Thyroid gland (tissue), 4 donors: ENCODE results near the gene STARD6. TPM values are rescaled to one million over a fixed set of nuclear protein-coding genes. Genes with fewer than 3 reads are reported as not detected.

ENCODE experiments used
- DNase-seq, 2 donors: peaks; one replicate each; pipeline ENCODE4 v3.0.0-alpha.2; 2019
- H3K27ac ChIP-seq, 3 donors: fragments of 200-600 bp; sonication (generic); 1 replicate in 2 of 3; 2 replicates in 1 of 3; pipeline ENCODE4 v1.5.1; 2016 to 2019; ENCODE audit warnings: mild to moderate bottlenecking in 1 of 3, moderate library complexity in 1 of 3
- H3K27me3 ChIP-seq: fragments of 200-600 bp; sonication (generic); one replicate; pipeline ENCODE4 v1.5.1; 2019
- H3K36me3 ChIP-seq, 2 donors: fragments of 200-600 bp; sonication (generic); one replicate each; pipeline ENCODE4 v1.5.1; 2016 to 2019
- H3K4me1 ChIP-seq, 2 donors: fragments of 200-600 bp; sonication (generic); one replicate each; pipeline ENCODE4 v1.5.1; 2017 to 2019
- H3K4me3 ChIP-seq, 3 donors: fragments of 200-600 bp; sonication (generic); replicated peaks in 1 of 3; 1 replicate in 2 of 3; 2 replicates in 1 of 3; pipeline ENCODE4 v1.5.1; 2016; ENCODE audit warnings: mild to moderate bottlenecking in 1 of 3
- H3K9me3 ChIP-seq: fragments of 200-600 bp; sonication (generic); one replicate; pipeline ENCODE4 v1.5.1; 2017
- CTCF ChIP-seq, 6 experiments: fragments of 200-600 bp in 3 of 6; fragments of 450-650 bp in 3 of 6; sonication (generic) in 3 of 6; IDR thresholded peaks; one replicate each; pipeline ENCODE4 v1.5.1; 2016 to 2019; ENCODE audit warnings: antibody characterized with exemption in 6 of 6, mild to moderate bottlenecking in 2 of 6, inconsistent platforms in 1 of 6, moderate library complexity in 1 of 6
- POLR2A ChIP-seq, 2 donors: fragments of 450-650 bp; IDR thresholded peaks; one replicate each; pipeline ENCODE4 v1.6.1; 2017; ENCODE audit warnings: antibody characterized with exemption in 2 of 2, mild to moderate bottlenecking in 2 of 2, moderate library complexity in 1 of 2
- WGBS, 2 donors: methylation state at CpG; one replicate each; pipeline ENCODE4 v1.1.5; 2017; 5-methylcytosine and 5-hydroxymethylcytosine counted together
- intact Hi-C: fragments of 100-400 bp; cut with DNase I; formaldehyde crosslinking; loops from one replicate; pipeline ENCODE4 v1.15.1; 2023
- total RNA-seq, 4 donors: library from RNA; depleted of rRNA; stranded (reverse); fragments of >200 nt; gene quantifications; one replicate each; pipeline ENCODE4 v1.2.3, GENCODE V29; 2016

STARD6 gene
- total RNA-seq, 4 donors from 2014 or later, result not detected

DNA sequence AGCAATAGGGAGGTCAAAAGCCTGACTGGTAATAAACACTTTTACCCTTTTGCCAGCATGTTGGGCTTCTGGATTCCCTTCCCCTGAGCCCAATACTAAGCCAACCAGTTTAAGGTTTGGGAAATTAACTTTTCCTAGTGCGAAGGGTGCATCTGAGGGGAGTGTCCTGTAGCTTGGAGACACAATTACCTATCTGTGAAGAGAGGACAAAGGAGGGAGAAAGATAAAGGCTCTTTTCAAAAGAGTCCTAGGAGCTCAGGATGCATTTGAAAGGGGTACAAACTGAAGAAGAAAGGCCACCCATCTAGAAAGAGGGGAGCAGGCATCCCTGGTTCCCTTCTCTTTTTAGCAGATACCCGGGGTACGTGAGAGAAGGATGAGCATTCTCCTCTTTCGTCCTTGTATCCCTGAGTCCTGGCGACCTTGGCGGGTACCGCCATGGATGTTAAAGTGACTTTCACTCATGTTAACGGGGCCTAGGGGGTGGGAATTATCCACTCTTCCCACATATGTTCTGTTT lies 25.1 kb upstream of the STARD6 start:
- intact Hi-C loops, result no loop called here
- WGBS, 2 donors, result 81 to 89% methylated on average over 8 of the region's 8 CpGs

DNA sequence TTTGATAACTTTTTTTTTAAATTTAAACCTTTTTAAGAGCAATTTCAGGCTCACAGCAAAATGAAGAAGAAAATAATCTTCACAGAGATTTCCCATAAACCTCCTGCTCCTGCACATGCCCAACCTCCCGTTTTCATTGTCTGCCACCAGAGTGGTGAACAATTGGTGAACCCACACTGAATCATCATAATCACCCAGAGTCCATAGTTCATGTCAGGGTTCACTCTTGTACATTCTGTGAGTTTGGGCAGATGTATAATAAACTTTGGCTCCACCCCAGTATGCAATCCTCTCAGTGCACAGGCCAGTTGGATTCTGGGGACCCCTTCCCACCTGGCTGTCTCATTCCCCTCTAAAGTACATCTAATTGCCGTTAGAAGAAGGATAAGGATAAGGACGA lies 24.4 kb upstream of the STARD6 start:
- TF ChIP-seq CTCF (IDR thresholded peaks at IDR 0.05) (no peak), POLR2A (IDR thresholded peaks at IDR 0.05) (no peak)
- H3K36me3 ChIP-seq, result no peaks in the 10 kb centered on the region
- no peaks in the 10 kb centered on the region for H3K9me3 ChIP-seq
- DNase-seq, result no peak
- H3K4me1 ChIP-seq, result no peaks in the 10 kb centered on the region
- H3K27me3 ChIP-seq, result no peaks in the 10 kb centered on the region
- no peak overlapping the region for H3K4me3 ChIP-seq
- 91 to 92% methylated on average over 3 of the region's 3 CpGs for WGBS, 2 donors
- intact Hi-C loops, result no loop called here
- H3K27ac ChIP-seq, result no peak overlapping the region

More for the DNA sequence above, 25.1 kb upstream of the STARD6 start:
- DNase-seq, result no peak
- Histone ChIP-seq H3K36me3 (no peaks in the 10 kb centered on the region), H3K27me3 (no peaks in the 10 kb centered on the region), H3K4me3 (no peak overlapping the region), H3K27ac (no peak overlapping the region), H3K9me3 (no peaks in the 10 kb centered on the region), H3K4me1 (no peaks in the 10 kb centered on the region)
- TF ChIP-seq POLR2A (IDR thresholded peaks at IDR 0.05), result no peak
- TF ChIP-seq CTCF (IDR thresholded peaks at IDR 0.05), result no peak

- H3K27me3 ChIP-seq, result no peaks in the 10 kb centered on the region
- no peak overlapping the region for H3K4me3 ChIP-seq
- H3K9me3 ChIP-seq, result no peaks in the 10 kb centered on the region
- DNase-seq, result no peak
- intact Hi-C loops, result no loop called here
- no peaks in the 10 kb centered on the region for H3K4me1 ChIP-seq
- WGBS, 2 donors, result 75 to 95% methylated on average over 2 of the region's 2 CpGs
- no peaks in the 10 kb centered on the region for H3K36me3 ChIP-seq
- no peak for TF ChIP-seq CTCF (IDR thresholded peaks at IDR 0.05)
- TF ChIP-seq POLR2A (IDR thresholded peaks at IDR 0.05), result no peak
- H3K27ac ChIP-seq, result no peak overlapping the region
These were observed 24.0 kb upstream of the STARD6 start for GRCh38 chr18:54381640-54382039.

DNA sequence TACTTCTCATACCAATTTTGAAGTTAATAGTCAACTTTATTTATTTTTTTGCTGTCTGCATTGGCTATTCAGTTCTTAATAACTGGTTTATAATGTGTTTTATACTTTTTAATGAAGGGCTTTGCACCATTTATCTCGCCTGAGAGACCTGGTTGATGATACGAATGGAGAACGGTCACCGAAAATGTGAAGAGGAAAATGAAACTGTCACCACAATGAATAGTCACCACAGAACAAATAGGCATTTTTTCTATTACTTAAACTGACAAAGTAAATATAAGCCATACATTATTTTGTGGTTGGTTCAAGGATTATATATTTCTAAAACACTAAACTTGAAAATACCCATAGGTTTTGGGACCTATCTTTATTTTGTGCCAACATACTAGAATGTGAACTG lies 20.4 kb upstream of the STARD6 start:
- 95 to 96% methylated on average over 4 of the region's 4 CpGs for WGBS, 2 donors
- H3K9me3 ChIP-seq, result no peaks in the 10 kb centered on the region
- no peak for DNase-seq
- no peak for TF ChIP-seq POLR2A (IDR thresholded peaks at IDR 0.05)
- no peak for TF ChIP-seq CTCF (IDR thresholded peaks at IDR 0.05)
- intact Hi-C loops, result no loop called here
- H3K27me3 ChIP-seq, result no peaks in the 10 kb centered on the region
- H3K27ac ChIP-seq, result no peak overlapping the region
- H3K4me3 ChIP-seq, result no peak overlapping the region
- H3K36me3 ChIP-seq, result no peaks in the 10 kb centered on the region
- H3K4me1 ChIP-seq, result no peaks in the 10 kb centered on the region

DNA sequence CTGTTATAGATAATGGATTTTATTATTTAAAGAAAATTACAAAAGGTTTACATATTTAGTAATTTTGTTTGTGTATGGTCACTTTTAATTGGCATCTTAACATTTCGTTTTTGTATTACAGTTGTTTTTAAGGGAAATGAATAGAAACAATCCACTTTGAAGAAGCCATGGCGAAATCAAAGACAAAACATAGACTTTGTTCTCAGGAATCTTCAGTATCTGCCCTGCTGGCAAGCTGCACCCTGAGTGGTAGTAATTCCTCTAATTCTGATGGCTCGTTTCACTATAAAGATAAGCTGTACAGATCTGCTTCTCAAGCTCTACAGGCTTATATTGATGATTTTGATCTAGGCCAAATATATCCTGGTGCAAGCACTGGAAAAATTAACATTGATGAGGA lies 2.7 kb upstream of the STARD6 start:
- peaks cover 7 to 10% of the 10 kb centered on the region in 2 donors for H3K4me1 ChIP-seq
- no peak for DNase-seq
- no peak overlapping the region for H3K4me3 ChIP-seq
- no peaks in the 10 kb centered on the region for H3K9me3 ChIP-seq
- no peaks in the 10 kb centered on the region for H3K36me3 ChIP-seq
- WGBS, 2 donors, result 89 to 95% methylated on average over 3 of the region's 3 CpGs
- no peak overlapping the region for H3K27ac ChIP-seq
- intact Hi-C loops, result no loop called here
- no peak for TF ChIP-seq CTCF (IDR thresholded peaks at IDR 0.05)
- TF ChIP-seq POLR2A (IDR thresholded peaks at IDR 0.05), result no peak
- no peaks in the 10 kb centered on the region for H3K27me3 ChIP-seq
